Colonic mucosa (tissue), 4 donors: ENCODE data around the gene TMEM132D. TPM values are rescaled to one million over a fixed set of nuclear protein-coding genes. Genes with fewer than 3 reads are reported as not detected.

Experiments
- DNase-seq: peaks from one replicate; pipeline ENCODE4 v3.0.0-alpha.2; 2020
- H3K27ac ChIP-seq: fragments of 200-600 bp; one replicate; pipeline ENCODE4 v1.8.0; 2021
- H3K27me3 ChIP-seq: fragments of 200-600 bp; one replicate; pipeline ENCODE4 v1.8.0; 2021
- H3K36me3 ChIP-seq: fragments of 200-600 bp; one replicate; pipeline ENCODE4 v1.8.0; 2021
- H3K4me1 ChIP-seq: fragments of 200-600 bp; one replicate; pipeline ENCODE4 v1.8.0; 2021; ENCODE audit warnings: mild to moderate bottlenecking
- H3K4me3 ChIP-seq: fragments of 200-600 bp; one replicate; pipeline ENCODE4 v1.8.0; 2021
- H3K9ac ChIP-seq, 2 donors: one replicate each; pipeline ENCODE4 v1.7.0; 2013; ENCODE audit warnings: control low read depth in 2 of 2, low read depth in 2 of 2, low read length in 2 of 2
- H3K9me3 ChIP-seq: fragments of 200-600 bp; one replicate; pipeline ENCODE4 v1.8.0; 2021
- CTCF ChIP-seq: fragments of 200-600 bp; IDR thresholded peaks from one replicate; pipeline ENCODE4 v1.8.0; 2022; ENCODE audit warnings: antibody characterized with exemption, mild to moderate bottlenecking
- intact Hi-C: fragments of 100-400 bp; cut with DNase I; formaldehyde crosslinking; loops from one replicate; pipeline ENCODE4 v1.14.1; 2022
- total RNA-seq, 2 donors: library from RNA; stranded (reverse); fragmentation: NEBNext Ultra II Directional in 1 of 2; extraction: Animal tissue kit (Norgen Biotek cat#: 25700) in 1 of 2; gene quantifications; one replicate each; pipeline ENCODE4 v1.2.1, GENCODE V29; 2021
- donor health status: healthy.
- donor health status: DM: no; HTN: no; CAD: no.
- donor health status: DM: no; HTN: no; CAD: no.

The TMEM132D gene
- total RNA-seq, 2 donors from 2014 or later: 0.17 to 0.32 TPM

DNA sequence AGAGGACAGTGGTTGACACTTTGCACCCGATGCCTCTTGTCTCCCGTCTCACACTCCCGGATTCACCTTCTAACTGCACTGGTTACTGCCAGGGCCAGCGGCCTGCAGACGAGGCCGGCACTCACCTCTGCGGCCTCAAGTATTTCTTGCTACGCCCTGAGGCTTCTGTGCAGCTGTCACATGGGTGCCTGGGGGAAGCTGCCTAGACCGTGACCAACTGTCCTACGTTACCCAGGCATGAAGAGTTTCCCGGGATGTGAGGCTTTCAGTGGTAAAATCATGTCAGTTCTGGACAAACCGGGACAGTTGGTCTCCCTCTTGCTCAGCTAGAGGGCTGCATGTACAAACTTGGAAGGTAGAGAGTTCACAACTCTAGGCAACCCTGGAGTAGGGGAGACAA, 776.1 kb downstream of the TMEM132D start:
- DNase-seq: no peak
- no peaks in the 10 kb centered on the region for H3K27me3 ChIP-seq
- no peak for TF ChIP-seq CTCF
- intact Hi-C loops: no loop called here
- H3K4me1 ChIP-seq: no peaks in the 10 kb centered on the region
- H3K27ac ChIP-seq: no peak overlapping the region
- H3K4me3 ChIP-seq: no peak overlapping the region
- H3K9ac ChIP-seq: no peak overlapping the region
- H3K36me3 ChIP-seq: no peaks in the 10 kb centered on the region
- no peaks in the 10 kb centered on the region for H3K9me3 ChIP-seq

DNA sequence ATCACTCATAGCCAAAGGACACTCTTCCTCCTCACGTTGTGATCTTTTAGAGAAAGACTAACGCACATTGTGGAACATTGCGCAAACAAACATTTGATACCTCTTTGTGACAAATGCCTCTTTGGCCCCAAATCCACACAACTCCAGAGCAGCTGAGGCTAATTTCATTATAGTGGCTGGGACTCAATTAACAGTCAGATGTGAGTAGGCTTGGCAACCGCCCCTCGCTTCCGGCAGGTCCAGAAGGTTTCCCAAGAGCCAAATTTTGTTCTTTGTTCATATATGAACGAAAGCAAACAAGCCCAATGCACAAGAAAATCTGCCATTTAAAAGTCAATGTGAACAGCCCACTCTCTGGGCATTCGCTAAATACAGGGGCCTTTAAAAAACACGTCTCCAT, 776.6 kb downstream of the TMEM132D start:
- no peak overlapping the region for H3K27ac ChIP-seq
- no peaks in the 10 kb centered on the region for H3K9me3 ChIP-seq
- no peak overlapping the region for H3K4me3 ChIP-seq
- no peaks in the 10 kb centered on the region for H3K27me3 ChIP-seq
- intact Hi-C loops: no loop called here
- H3K36me3 ChIP-seq: no peaks in the 10 kb centered on the region
- DNase-seq: no peak
- no peak for TF ChIP-seq CTCF
- no peaks in the 10 kb centered on the region for H3K4me1 ChIP-seq
- no peak overlapping the region for H3K9ac ChIP-seq

DNA sequence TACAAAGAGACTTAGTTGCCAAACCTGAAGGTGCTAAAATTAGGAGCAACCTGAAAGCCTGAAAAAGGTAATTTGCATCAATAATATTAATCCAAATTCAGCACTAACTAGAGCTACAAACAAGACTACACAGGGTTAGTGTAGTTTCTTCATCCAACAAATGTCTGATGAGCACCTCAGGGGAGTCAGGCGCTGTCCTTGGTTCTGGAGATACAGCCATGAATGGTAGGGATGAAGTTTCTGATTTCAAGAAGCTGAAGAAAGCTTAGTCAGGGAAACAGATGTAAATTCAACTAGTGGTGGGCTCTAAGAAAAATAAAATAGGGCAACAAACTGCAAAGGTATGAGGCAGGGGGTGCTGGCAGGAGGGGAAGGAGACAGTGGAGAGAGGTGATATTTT, 784.3 kb downstream of the TMEM132D start:
- Histone ChIP-seq H3K9ac (no peak overlapping the region), H3K9me3 (no peaks in the 10 kb centered on the region), H3K4me3 (no peak overlapping the region), H3K27ac (no peak overlapping the region), H3K4me1 (no peaks in the 10 kb centered on the region), H3K27me3 (no peaks in the 10 kb centered on the region), H3K36me3 (no peaks in the 10 kb centered on the region)
- intact Hi-C loops: no loop called here
- no peak for DNase-seq
- TF ChIP-seq CTCF: no peak

DNA sequence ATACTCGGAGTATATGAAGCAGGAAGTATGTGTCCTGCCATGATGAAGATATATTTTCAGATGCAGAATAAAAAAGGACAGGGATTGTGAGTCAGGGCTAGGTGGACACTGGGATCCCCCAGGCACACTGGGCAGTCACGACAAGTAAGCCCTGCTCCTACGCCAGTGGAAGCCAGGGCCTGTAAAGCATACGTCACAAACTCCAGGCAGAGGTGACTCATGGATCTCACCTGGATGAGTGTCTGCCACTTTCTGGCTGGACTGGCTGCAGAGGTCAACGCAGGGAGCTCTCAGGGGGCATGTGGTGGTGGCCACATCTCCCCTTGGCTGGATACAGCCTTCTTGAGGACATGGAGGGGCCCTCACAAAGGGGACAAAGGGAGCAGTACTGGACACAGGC, 788.3 kb downstream of the TMEM132D start:
- no peaks in the 10 kb centered on the region for H3K36me3 ChIP-seq
- H3K27ac ChIP-seq: no peak overlapping the region
- H3K27me3 ChIP-seq: no peaks in the 10 kb centered on the region
- H3K4me1 ChIP-seq: no peaks in the 10 kb centered on the region
- no peak overlapping the region for H3K4me3 ChIP-seq
- intact Hi-C loops: no loop called here
- TF ChIP-seq CTCF: no peak
- H3K9ac ChIP-seq: no peak overlapping the region
- DNase-seq: no peak
- no peaks in the 10 kb centered on the region for H3K9me3 ChIP-seq

GRCh38 chr12:129110575-129110974, 793.2 kb downstream of the TMEM132D start:
- Histone ChIP-seq H3K4me1 (no peaks in the 10 kb centered on the region), H3K27me3 (no peaks in the 10 kb centered on the region), H3K36me3 (no peaks in the 10 kb centered on the region), H3K9ac (no peak overlapping the region), H3K27ac (no peak overlapping the region), H3K9me3 (no peaks in the 10 kb centered on the region), H3K4me3 (no peak overlapping the region)
- intact Hi-C loops: no loop called here
- TF ChIP-seq CTCF: no peak
- no peak for DNase-seq
